Measurements from ENCODE around the gene CEP164. TPM values are rescaled to one million over a fixed set of nuclear protein-coding genes. Genes with fewer than 3 reads are reported as not detected.

Gene CEP164
- total and polyA plus RNA-seq, 2 experiments from 2014 or later = 13.9 to 23.8 TPM

DNA sequence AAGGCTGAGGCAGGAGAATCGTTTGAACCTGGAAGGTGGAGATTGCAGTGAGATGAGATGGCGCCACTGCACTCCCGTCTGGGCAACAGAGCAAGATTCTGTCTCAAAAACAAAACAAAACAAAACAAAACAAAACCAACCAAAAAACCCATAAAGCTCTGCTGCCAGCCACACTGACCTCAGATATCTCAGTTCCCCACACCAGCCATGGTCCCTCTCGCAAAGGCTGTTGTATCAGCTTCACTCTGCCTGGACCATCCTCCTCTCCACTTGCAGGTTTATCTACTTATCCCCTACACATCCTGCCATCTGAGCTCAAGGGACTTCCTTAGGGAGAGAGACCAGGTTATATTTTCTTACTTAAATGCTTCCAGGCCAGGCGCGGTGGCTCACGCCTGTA lies 25.4 kb upstream of the CEP164 start:
- no peaks in the 10 kb centered on the region for H3K9me3 Mint-ChIP-seq
- no peak overlapping the region for H3K27ac Mint-ChIP-seq
- peaks cover 41% of the 10 kb centered on the region for H3K4me1 Mint-ChIP-seq
- no peak overlapping the region for H3K27ac ChIP-seq (ENCODE audit: low read depth)
- H3K27me3 Mint-ChIP-seq (ENCODE audit: insufficient read depth, low read depth, poor library complexity) = peaks cover 19% of the 10 kb centered on the region
- no peak overlapping the region for H3K4me3 Mint-ChIP-seq
- H3K27me3 ChIP-seq (ENCODE audit: insufficient read depth) = no peaks in the 10 kb centered on the region
- H3K9me2 ChIP-seq (ENCODE audit: insufficient read depth) = no peaks in the 10 kb centered on the region
- no peak overlapping the region for H3K4me3 ChIP-seq
- no peaks in the 10 kb centered on the region for H3F3A ChIP-seq (replicated peaks; ENCODE audit: low read depth)
- H3K36me3 Mint-ChIP-seq (ENCODE audit: low read depth) = no peaks in the 10 kb centered on the region
- ATAC-seq (no peak), DNase-seq (ENCODE audit: low spot score) (no peak)
- no peaks in the 10 kb centered on the region for H4K20me1 ChIP-seq (replicated peaks; ENCODE audit: insufficient read depth)
- no peak overlapping the region for H3K4me2 ChIP-seq
- H2AFZ ChIP-seq = no peak overlapping the region
- H3K79me2 ChIP-seq (replicated peaks; ENCODE audit: insufficient read depth) = no peaks in the 10 kb centered on the region
- no peaks in the 10 kb centered on the region for H3K36me3 ChIP-seq (ENCODE audit: insufficient read depth)
- peaks cover 34% of the 10 kb centered on the region for H3K4me1 ChIP-seq (ENCODE audit: insufficient read depth)
- TF ChIP-seq NANOG (IDR thresholded peaks at IDR 0.05; ENCODE audit: borderline replicate concordance) (no peak), ZNF462 (CRISPR knock-in tag; IDR thresholded peaks at IDR 0.05) (no peak), POLR2AphosphoS5 (IDR thresholded peaks at IDR 0.05; ENCODE audit: low read depth) (no peak), EZH2phosphoT487 (IDR thresholded peaks at IDR 0.05; ENCODE audit: unreplicated experiment) (no peak), ZNF114 (CRISPR knock-in tag; IDR thresholded peaks at IDR 0.05) (no peak), CREB1 (CRISPR knock-in tag; IDR thresholded peaks at IDR 0.05; ENCODE audit: low read depth) (no peak), ZNF331 (CRISPR knock-in tag; IDR thresholded peaks at IDR 0.05; ENCODE audit: low read depth) (no peak), EZH2 (IDR thresholded peaks at IDR 0.05; ENCODE audit: low read depth, unreplicated experiment) (no peak), ETS1 (IDR thresholded peaks at IDR 0.05) (no peak), JUNB (IDR thresholded peaks at IDR 0.05; ENCODE audit: unreplicated experiment) (no peak)
- TF ChIP-seq, protein P1, sequence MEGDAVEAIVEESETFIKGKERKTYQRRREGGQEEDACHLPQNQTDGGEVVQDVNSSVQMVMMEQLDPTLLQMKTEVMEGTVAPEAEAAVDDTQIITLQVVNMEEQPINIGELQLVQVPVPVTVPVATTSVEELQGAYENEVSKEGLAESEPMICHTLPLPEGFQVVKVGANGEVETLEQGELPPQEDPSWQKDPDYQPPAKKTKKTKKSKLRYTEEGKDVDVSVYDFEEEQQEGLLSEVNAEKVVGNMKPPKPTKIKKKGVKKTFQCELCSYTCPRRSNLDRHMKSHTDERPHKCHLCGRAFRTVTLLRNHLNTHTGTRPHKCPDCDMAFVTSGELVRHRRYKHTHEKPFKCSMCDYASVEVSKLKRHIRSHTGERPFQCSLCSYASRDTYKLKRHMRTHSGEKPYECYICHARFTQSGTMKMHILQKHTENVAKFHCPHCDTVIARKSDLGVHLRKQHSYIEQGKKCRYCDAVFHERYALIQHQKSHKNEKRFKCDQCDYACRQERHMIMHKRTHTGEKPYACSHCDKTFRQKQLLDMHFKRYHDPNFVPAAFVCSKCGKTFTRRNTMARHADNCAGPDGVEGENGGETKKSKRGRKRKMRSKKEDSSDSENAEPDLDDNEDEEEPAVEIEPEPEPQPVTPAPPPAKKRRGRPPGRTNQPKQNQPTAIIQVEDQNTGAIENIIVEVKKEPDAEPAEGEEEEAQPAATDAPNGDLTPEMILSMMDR (conservative IDR thresholded peaks at IDR 0.05; ENCODE audit: low read depth in 2 of 2) = no peak
- TF ChIP-seq, protein P2, sequence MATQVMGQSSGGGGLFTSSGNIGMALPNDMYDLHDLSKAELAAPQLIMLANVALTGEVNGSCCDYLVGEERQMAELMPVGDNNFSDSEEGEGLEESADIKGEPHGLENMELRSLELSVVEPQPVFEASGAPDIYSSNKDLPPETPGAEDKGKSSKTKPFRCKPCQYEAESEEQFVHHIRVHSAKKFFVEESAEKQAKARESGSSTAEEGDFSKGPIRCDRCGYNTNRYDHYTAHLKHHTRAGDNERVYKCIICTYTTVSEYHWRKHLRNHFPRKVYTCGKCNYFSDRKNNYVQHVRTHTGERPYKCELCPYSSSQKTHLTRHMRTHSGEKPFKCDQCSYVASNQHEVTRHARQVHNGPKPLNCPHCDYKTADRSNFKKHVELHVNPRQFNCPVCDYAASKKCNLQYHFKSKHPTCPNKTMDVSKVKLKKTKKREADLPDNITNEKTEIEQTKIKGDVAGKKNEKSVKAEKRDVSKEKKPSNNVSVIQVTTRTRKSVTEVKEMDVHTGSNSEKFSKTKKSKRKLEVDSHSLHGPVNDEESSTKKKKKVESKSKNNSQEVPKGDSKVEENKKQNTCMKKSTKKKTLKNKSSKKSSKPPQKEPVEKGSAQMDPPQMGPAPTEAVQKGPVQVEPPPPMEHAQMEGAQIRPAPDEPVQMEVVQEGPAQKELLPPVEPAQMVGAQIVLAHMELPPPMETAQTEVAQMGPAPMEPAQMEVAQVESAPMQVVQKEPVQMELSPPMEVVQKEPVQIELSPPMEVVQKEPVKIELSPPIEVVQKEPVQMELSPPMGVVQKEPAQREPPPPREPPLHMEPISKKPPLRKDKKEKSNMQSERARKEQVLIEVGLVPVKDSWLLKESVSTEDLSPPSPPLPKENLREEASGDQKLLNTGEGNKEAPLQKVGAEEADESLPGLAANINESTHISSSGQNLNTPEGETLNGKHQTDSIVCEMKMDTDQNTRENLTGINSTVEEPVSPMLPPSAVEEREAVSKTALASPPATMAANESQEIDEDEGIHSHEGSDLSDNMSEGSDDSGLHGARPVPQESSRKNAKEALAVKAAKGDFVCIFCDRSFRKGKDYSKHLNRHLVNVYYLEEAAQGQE (IDR thresholded peaks at IDR 0.05; ENCODE audit: unreplicated experiment) = no peak
